A549 (cell line): Measurements from ENCODE around the gene RABL6.

Source experiments
- TF ChIP-seq, protein P1 (sequence below): fragments of >200 bp; sonication (Bioruptor Twin); formaldehyde crosslinking; IDR thresholded peaks from 3 replicates; pipeline ENCODE4 v1.5.1; 2016
- TF ChIP-seq, protein P2 (sequence below): IDR thresholded peaks from 2 replicates; pipeline ENCODE4 v1.6.1; 2012

DNA sequence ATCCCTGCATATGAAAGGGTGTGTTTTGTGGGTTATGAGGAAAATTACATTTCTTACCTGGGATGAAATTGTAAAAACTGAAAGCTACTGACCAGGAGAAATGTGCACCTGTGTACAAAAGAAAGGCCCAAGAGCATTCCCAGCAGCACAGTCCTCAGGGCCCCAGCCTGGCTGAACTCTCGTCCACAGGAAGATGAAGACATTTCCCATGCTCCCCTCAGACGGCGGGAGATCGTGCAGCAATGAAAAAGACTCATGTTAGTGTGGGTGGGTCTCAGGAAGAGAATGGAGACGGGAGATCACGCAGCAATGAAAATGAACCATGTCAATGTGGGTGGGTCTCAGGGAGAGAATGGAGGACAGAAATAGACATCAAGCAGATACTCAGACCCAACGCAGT, 30.8 kb upstream of the RABL6 start:
- TF ChIP-seq, protein P1, sequence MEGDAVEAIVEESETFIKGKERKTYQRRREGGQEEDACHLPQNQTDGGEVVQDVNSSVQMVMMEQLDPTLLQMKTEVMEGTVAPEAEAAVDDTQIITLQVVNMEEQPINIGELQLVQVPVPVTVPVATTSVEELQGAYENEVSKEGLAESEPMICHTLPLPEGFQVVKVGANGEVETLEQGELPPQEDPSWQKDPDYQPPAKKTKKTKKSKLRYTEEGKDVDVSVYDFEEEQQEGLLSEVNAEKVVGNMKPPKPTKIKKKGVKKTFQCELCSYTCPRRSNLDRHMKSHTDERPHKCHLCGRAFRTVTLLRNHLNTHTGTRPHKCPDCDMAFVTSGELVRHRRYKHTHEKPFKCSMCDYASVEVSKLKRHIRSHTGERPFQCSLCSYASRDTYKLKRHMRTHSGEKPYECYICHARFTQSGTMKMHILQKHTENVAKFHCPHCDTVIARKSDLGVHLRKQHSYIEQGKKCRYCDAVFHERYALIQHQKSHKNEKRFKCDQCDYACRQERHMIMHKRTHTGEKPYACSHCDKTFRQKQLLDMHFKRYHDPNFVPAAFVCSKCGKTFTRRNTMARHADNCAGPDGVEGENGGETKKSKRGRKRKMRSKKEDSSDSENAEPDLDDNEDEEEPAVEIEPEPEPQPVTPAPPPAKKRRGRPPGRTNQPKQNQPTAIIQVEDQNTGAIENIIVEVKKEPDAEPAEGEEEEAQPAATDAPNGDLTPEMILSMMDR, result no peak
- TF ChIP-seq, protein P2, sequence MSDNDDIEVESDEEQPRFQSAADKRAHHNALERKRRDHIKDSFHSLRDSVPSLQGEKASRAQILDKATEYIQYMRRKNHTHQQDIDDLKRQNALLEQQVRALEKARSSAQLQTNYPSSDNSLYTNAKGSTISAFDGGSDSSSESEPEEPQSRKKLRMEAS, result no peak
